Tibial artery (tissue), 4 donors: Measurements from ENCODE around the gene KLF6.

ENCODE experiments used
- DNase-seq, 2 donors: peaks; one replicate each; pipeline ENCODE4 v3.0.0-alpha.2; 2019
- H3K27ac ChIP-seq, 2 donors: fragments of 200-600 bp; sonication (generic) in 1 of 2; 1 replicate in 1 of 2; 2 replicates in 1 of 2; pipeline ENCODE4 v1.5.1; 2018 to 2019; ENCODE audit warnings: mild to moderate bottlenecking in 1 of 2
- H3K27me3 ChIP-seq, 2 donors: fragments of 200-600 bp; sonication (generic) in 1 of 2; one replicate each; pipeline versions ENCODE4 v1.5.1 to v1.6.0; 2016 to 2019
- H3K36me3 ChIP-seq, 3 donors: fragments of 200-600 bp; sonication (generic) in 2 of 3; one replicate each; pipeline ENCODE4 v1.5.1; 2016 to 2019; ENCODE audit warnings: mild to moderate bottlenecking in 2 of 3
- H3K4me1 ChIP-seq, 4 donors: fragments of 200-600 bp; sonication (generic) in 2 of 4; 1 replicate in 3 of 4; 2 replicates in 1 of 4; pipeline ENCODE4 v1.5.1; 2016 to 2019
- H3K4me3 ChIP-seq, 2 donors: fragments of 200-600 bp; sonication (generic) in 1 of 2; 1 replicate in 1 of 2; 2 replicates in 1 of 2; pipeline ENCODE4 v1.5.1; 2018 to 2019; ENCODE audit warnings: mild to moderate bottlenecking in 2 of 2
- H3K9me3 ChIP-seq, 3 donors: fragments of 200-600 bp; sonication (generic) in 1 of 3; one replicate each; pipeline ENCODE4 v1.5.1; 2016 to 2019
- CTCF ChIP-seq, 2 experiments: fragments of 200-600 bp in 1 of 2; fragments of 450-650 bp in 1 of 2; IDR thresholded peaks; one replicate each; pipeline ENCODE4 v1.5.1; 2017 to 2019; ENCODE audit warnings: antibody characterized with exemption in 2 of 2, mild to moderate bottlenecking in 1 of 2, moderate library complexity in 1 of 2
- intact Hi-C: fragments of 100-400 bp; cut with DNase I; formaldehyde crosslinking; loops from one replicate; pipeline ENCODE4 v1.15.0; 2023; ENCODE audit warnings: low total_unique reads

The KLF6 gene

GRCh38 chr10:3805201-3805790, 20.3 kb upstream of the KLF6 start:
- intact Hi-C loops, result no loop called here
- Histone ChIP-seq H3K27ac (peak overlapping the region; percentile 81 to 84), H3K4me1 (peaks cover 0 to 48% (median 31%) of the 10 kb centered on the region in 4 donors), H3K36me3 (no peaks in the 10 kb centered on the region), H3K27me3 (no peaks in the 10 kb centered on the region), H3K9me3 (no peaks in the 10 kb centered on the region), H3K4me3 (peak overlapping the region in 1 of 2 donors; percentile 1)
- no peak for DNase-seq
- TF ChIP-seq CTCF (IDR thresholded peaks at IDR 0.05), result no peak

GRCh38 chr10:3803927-3804741, 19.1 kb upstream of the KLF6 start:
- DNase-seq, result no peak

GRCh38 chr10:3803295-3803926, 18.4 kb upstream of the KLF6 start:
- Histone ChIP-seq H3K9me3 (no peaks in the 10 kb centered on the region), H3K4me3 (no peak overlapping the region), H3K27ac (peak overlapping the region in 1 of 2 donors; percentile 84), H3K36me3 (no peaks in the 10 kb centered on the region), H3K27me3 (no peaks in the 10 kb centered on the region), H3K4me1 (peaks cover 0 to 43% (median 29%) of the 10 kb centered on the region in 4 donors)
- DNase-seq, result no peak
- TF ChIP-seq CTCF (IDR thresholded peaks at IDR 0.05), result no peak
- intact Hi-C loops, result no loop called here

More at GRCh38 chr10:3803927-3804741, 19.1 kb upstream of the KLF6 start:
- no peaks in the 10 kb centered on the region for H3K36me3 ChIP-seq
- no peaks in the 10 kb centered on the region for H3K27me3 ChIP-seq
- no peak for TF ChIP-seq CTCF (IDR thresholded peaks at IDR 0.05)
- no peaks in the 10 kb centered on the region for H3K9me3 ChIP-seq
- peak overlapping the region; percentile 81 to 84 for H3K27ac ChIP-seq
- no peak overlapping the region for H3K4me3 ChIP-seq
- intact Hi-C loops, result no loop called here
- H3K4me1 ChIP-seq, result peaks cover 0 to 43% (median 29%) of the 10 kb centered on the region in 4 donors

- intact Hi-C loops, result no loop called here
- Histone ChIP-seq H3K27ac (no peak overlapping the region), H3K27me3 (no peaks in the 10 kb centered on the region), H3K4me3 (no peak overlapping the region), H3K9me3 (no peaks in the 10 kb centered on the region), H3K4me1 (peaks cover 0 to 37% (median 25%) of the 10 kb centered on the region in 4 donors), H3K36me3 (no peaks in the 10 kb centered on the region)
- DNase-seq, result no peak
- no peak for TF ChIP-seq CTCF (IDR thresholded peaks at IDR 0.05)
Measured at GRCh38 chr10:3802526-3803265, 17.7 kb upstream of the KLF6 start.

GRCh38 chr10:3801558-3802192, 16.7 kb upstream of the KLF6 start:
- H3K9me3 ChIP-seq, result no peaks in the 10 kb centered on the region
- TF ChIP-seq CTCF (IDR thresholded peaks at IDR 0.05), result no peak
- H3K4me3 ChIP-seq, result no peak overlapping the region
- no peaks in the 10 kb centered on the region for H3K36me3 ChIP-seq
- DNase-seq, result no peak
- H3K27me3 ChIP-seq, result no peaks in the 10 kb centered on the region
- H3K27ac ChIP-seq, result no peak overlapping the region
- intact Hi-C loops, result no loop called here
- H3K4me1 ChIP-seq, result peaks cover 0 to 27% (median 22%) of the 10 kb centered on the region in 4 donors
